ENCODE measurements around the gene UGT3A2. TPM values are rescaled to one million over a fixed set of nuclear protein-coding genes. Genes with fewer than 3 reads are reported as not detected.

The UGT3A2 gene
- total RNA-seq, 1 experiment from 2014 or later, result not detected

GRCh38 chr5:36059571-36060419 lies 6.9 kb downstream of the UGT3A2 start:
- Histone ChIP-seq H3K9me3 (ENCODE audit: insufficient read depth, low read depth) (no peaks in the 10 kb centered on the region), H3K27ac (no peak overlapping the region), H3K79me2 (ENCODE audit: low read depth) (no peaks in the 10 kb centered on the region), H4K20me1 (ENCODE audit: insufficient read depth) (no peaks in the 10 kb centered on the region; the same call in 1 of the 2 replicates), H3K36me3 (ENCODE audit: low read depth) (no peaks in the 10 kb centered on the region), H3K4me3 (no peak overlapping the region), H2AFZ (no peak overlapping the region), H3K4me1 (replicated peaks; ENCODE audit: insufficient read depth) (no peaks in the 10 kb centered on the region; the same call in 1 of the 2 replicates), H3K27me3 (ENCODE audit: insufficient read depth, low read depth) (peaks cover 30% of the 10 kb centered on the region; the same call in 1 of the 2 replicates), H3K4me2 (peak overlapping the region; percentile 22), H3F3A (ENCODE audit: insufficient read depth, low read depth) (no peaks in the 10 kb centered on the region), H3K9me2 (ENCODE audit: insufficient read depth) (no peaks in the 10 kb centered on the region)
- intact Hi-C loops (cut with micrococcal nuclease; ENCODE audit: unreplicated experiment), result no loop called here
- no peak for TF ChIP-seq CTCF (conservative IDR thresholded peaks at IDR 0.05)
- no peak for TF ChIP-seq EZH2 (IDR thresholded peaks at IDR 0.05; ENCODE audit: low read depth)
- POLR2A ChIA-PET (ENCODE audit: unreplicated experiment), result no interaction called here
- CTCF ChIA-PET, result interaction anchor here (0.6 kb wide), 1 partner anchor 57 kb away, joined by 3 read pairs; no protein-coding TSS in a partner anchor
- peak in 1 of 2 experiments; percentile 70 for DNase-seq
- BruUV-seq (replicated peaks), result no TSS peak

- no peaks in the 10 kb centered on the region for H3F3A ChIP-seq (ENCODE audit: insufficient read depth, low read depth)
- TF ChIP-seq CTCF (conservative IDR thresholded peaks at IDR 0.05) (no peak), EZH2 (IDR thresholded peaks at IDR 0.05; ENCODE audit: low read depth) (no peak)
- no peaks in the 10 kb centered on the region for H3K79me2 ChIP-seq (ENCODE audit: low read depth)
- H3K27ac ChIP-seq, result no peak overlapping the region
- no peaks in the 10 kb centered on the region for H3K36me3 ChIP-seq (ENCODE audit: low read depth)
- ChIA-PET POLR2A (ENCODE audit: unreplicated experiment) (no interaction called here), CTCF (interaction anchor here (0.6 kb wide), 1 partner anchor 207 kb away, joined by 14 read pairs; no protein-coding TSS in a partner anchor)
- intact Hi-C loops (cut with micrococcal nuclease; ENCODE audit: unreplicated experiment), result no loop called here
- no peaks in the 10 kb centered on the region; the same call in 1 of the 2 replicates for H3K4me1 ChIP-seq (replicated peaks; ENCODE audit: insufficient read depth)
- BruUV-seq (replicated peaks), result no TSS peak
- H3K4me2 ChIP-seq, result no peak overlapping the region
- H3K27me3 ChIP-seq (ENCODE audit: insufficient read depth, low read depth), result peaks cover 21% of the 10 kb centered on the region; the same call in 1 of the 2 replicates
- H3K9me3 ChIP-seq (ENCODE audit: insufficient read depth, low read depth), result no peaks in the 10 kb centered on the region
- no peaks in the 10 kb centered on the region; the same call in 1 of the 2 replicates for H4K20me1 ChIP-seq (ENCODE audit: insufficient read depth)
- no peak overlapping the region for H3K4me3 ChIP-seq
- DNase-seq, result no peak
- no peaks in the 10 kb centered on the region for H3K9me2 ChIP-seq (ENCODE audit: insufficient read depth)
- H2AFZ ChIP-seq, result no peak overlapping the region
Measured at GRCh38 chr5:36058776-36059175, 7.9 kb downstream of the UGT3A2 start.

- peaks cover 13% of the 10 kb centered on the region; the same call in 1 of the 2 replicates for H3K27me3 ChIP-seq (ENCODE audit: insufficient read depth, low read depth)
- intact Hi-C loops (cut with micrococcal nuclease; ENCODE audit: unreplicated experiment), result no loop called here
Measured at GRCh38 chr5:36057386-36057785, 9.3 kb downstream of the UGT3A2 start.

More at GRCh38 chr5:36057386-36057785, 9.3 kb downstream of the UGT3A2 start:
- H3K9me3 ChIP-seq (ENCODE audit: insufficient read depth, low read depth), result no peaks in the 10 kb centered on the region
- H3K36me3 ChIP-seq (ENCODE audit: low read depth), result no peaks in the 10 kb centered on the region
- no peak overlapping the region for H3K4me3 ChIP-seq
- DNase-seq, result no peak
- ChIA-PET POLR2A (ENCODE audit: unreplicated experiment) (no interaction called here), CTCF (interaction anchor here (0.6 kb wide), 1 partner anchor 10 kb away, joined by 3 read pairs; no protein-coding TSS in a partner anchor)
- H3K4me2 ChIP-seq, result no peak overlapping the region
- H3K9me2 ChIP-seq (ENCODE audit: insufficient read depth), result no peaks in the 10 kb centered on the region
- no peaks in the 10 kb centered on the region; the same call in 1 of the 2 replicates for H3K4me1 ChIP-seq (replicated peaks; ENCODE audit: insufficient read depth)
- BruUV-seq (replicated peaks), result no TSS peak
- H3F3A ChIP-seq (ENCODE audit: insufficient read depth, low read depth), result no peaks in the 10 kb centered on the region
- H3K79me2 ChIP-seq (ENCODE audit: low read depth), result no peaks in the 10 kb centered on the region
- TF ChIP-seq CTCF (conservative IDR thresholded peaks at IDR 0.05), result no peak
- TF ChIP-seq EZH2 (IDR thresholded peaks at IDR 0.05; ENCODE audit: low read depth), result no peak
- H2AFZ ChIP-seq, result no peak overlapping the region
- H3K27ac ChIP-seq, result no peak overlapping the region
- no peaks in the 10 kb centered on the region; the same call in 1 of the 2 replicates for H4K20me1 ChIP-seq (ENCODE audit: insufficient read depth)
